ENCODE data around the gene WASF3.

Gene WASF3

GRCh38 chr13:26525528-26525927, 32.0 kb upstream of the WASF3 start:
- TF ChIP-seq USF1 (IDR thresholded peaks at IDR 0.05): no peak

GRCh38 chr13:26526702-26527216, 30.7 kb upstream of the WASF3 start:
- TF ChIP-seq ZBTB7A (IDR thresholded peaks at IDR 0.05; ENCODE audit: low read depth): no peak

GRCh38 chr13:26528527-26528926, 29.0 kb upstream of the WASF3 start:
- TF ChIP-seq EP300 (IDR thresholded peaks at IDR 0.05; ENCODE audit: borderline replicate concordance) (no peak), FOXM1 (IDR thresholded peaks at IDR 0.05; ENCODE audit: borderline replicate concordance, low read depth) (no peak), TEAD4 (IDR thresholded peaks at IDR 0.05) (no peak), RAD21 (IDR thresholded peaks at IDR 0.05; ENCODE audit: low read depth) (no peak), CEBPB (IDR thresholded peaks at IDR 0.05) (no peak), TAF1 (IDR thresholded peaks at IDR 0.05; ENCODE audit: low read depth) (no peak), ZBTB7A (IDR thresholded peaks at IDR 0.05; ENCODE audit: low read depth) (no peak), USF1 (IDR thresholded peaks at IDR 0.05) (no peak), CREB1 (IDR thresholded peaks at IDR 0.05; ENCODE audit: low read depth) (no peak), NFIC (IDR thresholded peaks at IDR 0.05) (no peak), YY1 (IDR thresholded peaks at IDR 0.05; ENCODE audit: low read depth) (no peak), MAX (IDR thresholded peaks at IDR 0.05) (no peak), EGR1 (IDR thresholded peaks at IDR 0.05) (no peak), TCF12 (IDR thresholded peaks at IDR 0.05; ENCODE audit: low read depth) (no peak)
- TF ChIP-seq, protein P1, sequence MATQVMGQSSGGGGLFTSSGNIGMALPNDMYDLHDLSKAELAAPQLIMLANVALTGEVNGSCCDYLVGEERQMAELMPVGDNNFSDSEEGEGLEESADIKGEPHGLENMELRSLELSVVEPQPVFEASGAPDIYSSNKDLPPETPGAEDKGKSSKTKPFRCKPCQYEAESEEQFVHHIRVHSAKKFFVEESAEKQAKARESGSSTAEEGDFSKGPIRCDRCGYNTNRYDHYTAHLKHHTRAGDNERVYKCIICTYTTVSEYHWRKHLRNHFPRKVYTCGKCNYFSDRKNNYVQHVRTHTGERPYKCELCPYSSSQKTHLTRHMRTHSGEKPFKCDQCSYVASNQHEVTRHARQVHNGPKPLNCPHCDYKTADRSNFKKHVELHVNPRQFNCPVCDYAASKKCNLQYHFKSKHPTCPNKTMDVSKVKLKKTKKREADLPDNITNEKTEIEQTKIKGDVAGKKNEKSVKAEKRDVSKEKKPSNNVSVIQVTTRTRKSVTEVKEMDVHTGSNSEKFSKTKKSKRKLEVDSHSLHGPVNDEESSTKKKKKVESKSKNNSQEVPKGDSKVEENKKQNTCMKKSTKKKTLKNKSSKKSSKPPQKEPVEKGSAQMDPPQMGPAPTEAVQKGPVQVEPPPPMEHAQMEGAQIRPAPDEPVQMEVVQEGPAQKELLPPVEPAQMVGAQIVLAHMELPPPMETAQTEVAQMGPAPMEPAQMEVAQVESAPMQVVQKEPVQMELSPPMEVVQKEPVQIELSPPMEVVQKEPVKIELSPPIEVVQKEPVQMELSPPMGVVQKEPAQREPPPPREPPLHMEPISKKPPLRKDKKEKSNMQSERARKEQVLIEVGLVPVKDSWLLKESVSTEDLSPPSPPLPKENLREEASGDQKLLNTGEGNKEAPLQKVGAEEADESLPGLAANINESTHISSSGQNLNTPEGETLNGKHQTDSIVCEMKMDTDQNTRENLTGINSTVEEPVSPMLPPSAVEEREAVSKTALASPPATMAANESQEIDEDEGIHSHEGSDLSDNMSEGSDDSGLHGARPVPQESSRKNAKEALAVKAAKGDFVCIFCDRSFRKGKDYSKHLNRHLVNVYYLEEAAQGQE (IDR thresholded peaks at IDR 0.05; ENCODE audit: low read depth): no peak

- no peak for TF ChIP-seq EGR1 (IDR thresholded peaks at IDR 0.05)
- TF ChIP-seq NFIC (IDR thresholded peaks at IDR 0.05): no peak
- no peak for TF ChIP-seq TAF1 (IDR thresholded peaks at IDR 0.05; ENCODE audit: low read depth)
- no peak for TF ChIP-seq USF1 (IDR thresholded peaks at IDR 0.05)
- no peak for TF ChIP-seq FOXM1 (IDR thresholded peaks at IDR 0.05; ENCODE audit: borderline replicate concordance, low read depth)
- TF ChIP-seq, protein P1 (IDR thresholded peaks at IDR 0.05; ENCODE audit: low read depth): peak; percentile 93
- TF ChIP-seq CREB1 (IDR thresholded peaks at IDR 0.05; ENCODE audit: low read depth): no peak
- TF ChIP-seq YY1 (IDR thresholded peaks at IDR 0.05; ENCODE audit: low read depth): no peak
Measured at GRCh38 chr13:26529441-26529840, 28.0 kb upstream of the WASF3 start.

GRCh38 chr13:26531742-26532141, 25.7 kb upstream of the WASF3 start:
- TF ChIP-seq YY1 (IDR thresholded peaks at IDR 0.05; ENCODE audit: low read depth): no peak
- no peak for TF ChIP-seq CEBPB (IDR thresholded peaks at IDR 0.05)
- TF ChIP-seq USF1 (IDR thresholded peaks at IDR 0.05): no peak
- TF ChIP-seq ZBTB7A (IDR thresholded peaks at IDR 0.05; ENCODE audit: low read depth): no peak
- TF ChIP-seq TCF12 (IDR thresholded peaks at IDR 0.05; ENCODE audit: low read depth): no peak
- TF ChIP-seq EP300 (IDR thresholded peaks at IDR 0.05; ENCODE audit: borderline replicate concordance): no peak
- TF ChIP-seq RAD21 (IDR thresholded peaks at IDR 0.05; ENCODE audit: low read depth): no peak
- TF ChIP-seq, protein P1 (IDR thresholded peaks at IDR 0.05; ENCODE audit: low read depth): no peak
- no peak for TF ChIP-seq MAX (IDR thresholded peaks at IDR 0.05)
- TF ChIP-seq NFIC (IDR thresholded peaks at IDR 0.05): no peak
- no peak for TF ChIP-seq EGR1 (IDR thresholded peaks at IDR 0.05)
- no peak for TF ChIP-seq CREB1 (IDR thresholded peaks at IDR 0.05; ENCODE audit: low read depth)
- TF ChIP-seq TAF1 (IDR thresholded peaks at IDR 0.05; ENCODE audit: low read depth): no peak
- TF ChIP-seq FOXM1 (IDR thresholded peaks at IDR 0.05; ENCODE audit: borderline replicate concordance, low read depth): no peak
- no peak for TF ChIP-seq TEAD4 (IDR thresholded peaks at IDR 0.05)

All from Ishikawa (cell line).